ENCODE measurements around the gene MARK1. TPM values are rescaled to one million over a fixed set of nuclear protein-coding genes. Genes with fewer than 3 reads are reported as not detected.

Gene MARK1
- total RNA-seq, 1 experiment from 2014 or later: 13.9 TPM

DNA sequence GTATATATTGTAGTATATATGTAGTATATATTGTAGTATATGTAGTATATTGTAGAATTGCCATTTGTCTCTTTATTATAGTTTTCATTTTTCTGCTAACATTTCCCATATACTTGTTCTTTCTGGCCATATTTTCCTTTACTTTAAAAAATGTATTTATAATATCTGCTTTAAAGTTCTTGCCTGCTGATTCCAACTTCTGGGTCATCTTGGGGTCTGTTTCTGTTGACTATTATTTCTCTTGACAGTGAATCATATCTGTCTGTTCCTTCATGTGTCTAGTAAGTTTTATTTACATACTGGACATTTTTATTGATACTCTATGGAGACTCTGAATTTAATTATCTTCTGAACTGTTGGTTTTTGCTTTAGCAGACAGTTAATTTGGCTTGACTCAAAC is 45.9 kb downstream of the MARK1 start:
- H3K27me3 Mint-ChIP-seq (ENCODE audit: low read depth): no peaks in the 10 kb centered on the region
- H3K4me1 Mint-ChIP-seq: 0 out of 2 replicates have a peak, but pooled peaks cover 4% of the 10 kb centered on the region

More for the DNA sequence above, 45.9 kb downstream of the MARK1 start:
- TF ChIP-seq JUN (CRISPR knock-in tag; IDR thresholded peaks at IDR 0.05): no peak
- no peak for TF ChIP-seq TP53 (CRISPR knock-in tag; IDR thresholded peaks at IDR 0.05)
- no peak for TF ChIP-seq ZNF317 (CRISPR knock-in tag; IDR thresholded peaks at IDR 0.05; ENCODE audit: borderline replicate concordance, low read depth)
- TF ChIP-seq ATF2 (CRISPR knock-in tag; IDR thresholded peaks at IDR 0.05; ENCODE audit: borderline replicate concordance, low read depth): no peak
- TF ChIP-seq GTF2I (CRISPR knock-in tag; conservative IDR thresholded peaks at IDR 0.05): no peak
- no peak for TF ChIP-seq CBFB (CRISPR knock-in tag; IDR thresholded peaks at IDR 0.05; ENCODE audit: low read depth)
- no peak for TF ChIP-seq SP1 (CRISPR knock-in tag; conservative IDR thresholded peaks at IDR 0.05)
- no peak for TF ChIP-seq MAX (CRISPR knock-in tag; IDR thresholded peaks at IDR 0.05)
- TF ChIP-seq TEAD4 (CRISPR knock-in tag; IDR thresholded peaks at IDR 0.05): no peak
- TF ChIP-seq TCF7 (CRISPR knock-in tag; IDR thresholded peaks at IDR 0.05; ENCODE audit: low read depth): no peak
- no peak for TF ChIP-seq ZBTB21 (CRISPR knock-in tag; IDR thresholded peaks at IDR 0.05; ENCODE audit: borderline replicate concordance)
- no peak for TF ChIP-seq PRRX2 (CRISPR knock-in tag; IDR thresholded peaks at IDR 0.05)
- no peak for TF ChIP-seq ZNF532 (CRISPR knock-in tag; IDR thresholded peaks at IDR 0.05; ENCODE audit: borderline replicate concordance)
- TF ChIP-seq NFYB (CRISPR knock-in tag; conservative IDR thresholded peaks at IDR 0.05; ENCODE audit: low read depth): no peak
- TF ChIP-seq, protein P1, sequence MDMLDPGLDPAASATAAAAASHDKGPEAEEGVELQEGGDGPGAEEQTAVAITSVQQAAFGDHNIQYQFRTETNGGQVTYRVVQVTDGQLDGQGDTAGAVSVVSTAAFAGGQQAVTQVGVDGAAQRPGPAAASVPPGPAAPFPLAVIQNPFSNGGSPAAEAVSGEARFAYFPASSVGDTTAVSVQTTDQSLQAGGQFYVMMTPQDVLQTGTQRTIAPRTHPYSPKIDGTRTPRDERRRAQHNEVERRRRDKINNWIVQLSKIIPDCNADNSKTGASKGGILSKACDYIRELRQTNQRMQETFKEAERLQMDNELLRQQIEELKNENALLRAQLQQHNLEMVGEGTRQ (CRISPR knock-in tag; IDR thresholded peaks at IDR 0.05): no peak
- TF ChIP-seq STAT6 (CRISPR knock-in tag; conservative IDR thresholded peaks at IDR 0.05; ENCODE audit: low read depth): no peak
- no peak for TF ChIP-seq ZNF138 (CRISPR knock-in tag; conservative IDR thresholded peaks at IDR 0.05)
- no peak for TF ChIP-seq FOXJ3 (CRISPR knock-in tag; IDR thresholded peaks at IDR 0.05; ENCODE audit: borderline replicate concordance)
- no peak for TF ChIP-seq ZNF281 (CRISPR knock-in tag; IDR thresholded peaks at IDR 0.05)
- TF ChIP-seq, protein P2, sequence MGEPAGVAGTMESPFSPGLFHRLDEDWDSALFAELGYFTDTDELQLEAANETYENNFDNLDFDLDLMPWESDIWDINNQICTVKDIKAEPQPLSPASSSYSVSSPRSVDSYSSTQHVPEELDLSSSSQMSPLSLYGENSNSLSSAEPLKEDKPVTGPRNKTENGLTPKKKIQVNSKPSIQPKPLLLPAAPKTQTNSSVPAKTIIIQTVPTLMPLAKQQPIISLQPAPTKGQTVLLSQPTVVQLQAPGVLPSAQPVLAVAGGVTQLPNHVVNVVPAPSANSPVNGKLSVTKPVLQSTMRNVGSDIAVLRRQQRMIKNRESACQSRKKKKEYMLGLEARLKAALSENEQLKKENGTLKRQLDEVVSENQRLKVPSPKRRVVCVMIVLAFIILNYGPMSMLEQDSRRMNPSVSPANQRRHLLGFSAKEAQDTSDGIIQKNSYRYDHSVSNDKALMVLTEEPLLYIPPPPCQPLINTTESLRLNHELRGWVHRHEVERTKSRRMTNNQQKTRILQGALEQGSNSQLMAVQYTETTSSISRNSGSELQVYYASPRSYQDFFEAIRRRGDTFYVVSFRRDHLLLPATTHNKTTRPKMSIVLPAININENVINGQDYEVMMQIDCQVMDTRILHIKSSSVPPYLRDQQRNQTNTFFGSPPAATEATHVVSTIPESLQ (CRISPR knock-in tag; IDR thresholded peaks at IDR 0.05): no peak
- POLR2A ChIA-PET: no interaction called here
- ATAC-seq: no peak
- H3K36me3 Mint-ChIP-seq: peaks cover 35% of the 10 kb centered on the region
- CTCF ChIA-PET: no interaction called here
- H3K9me3 Mint-ChIP-seq: peaks cover 34% of the 10 kb centered on the region
- H3K4me3 Mint-ChIP-seq: no peak overlapping the region
- no peak overlapping the region for H3K27ac Mint-ChIP-seq
- DNase-seq (ENCODE audit: low spot score): no peak

Data from WTC11 (cell line).